K562 (cell line): ENCODE measurements around the gene NME4. TPM values are rescaled to one million over a fixed set of nuclear protein-coding genes. Genes with fewer than 3 reads are reported as not detected.

Experiments used
- ATAC-seq: fragments of 200-7000 bp; cut with Tn5 transposase; 3 replicates; pipeline ENCODE4 v1.9.1; 2020; ENCODE audit warnings: moderate library complexity
- BruUV-seq: library from RNA; stranded (reverse); fragments of 400-500 nt; replicated peaks from 2 replicates; lab custom pipeline; 2021; lab: Mats Ljungman, UMichigan
- CTCF ChIA-PET: fragments of 300-600 bp; formaldehyde crosslinking; extraction: SDS; loops from one replicate; lab custom pipeline; 2021; ENCODE audit warnings: low intra/inter-chr PET ratio; lab: Yijun Ruan, JAX
- POLR2A ChIA-PET: fragments of 300-600, 350-650 bp; sonication (Branson Sonifier 250); formaldehyde crosslinking; extraction: SDS; loops from one replicate; lab custom pipeline; 2021; ENCODE audit warnings: antibody characterized with exemption, inconsistent platforms; lab: Yijun Ruan, JAX
- DNase-seq, 4 experiments: peaks; one replicate each; pipeline versions ENCODE4 v3.0.0 to v3.0.0-alpha.2; 2011 to 2018; ENCODE audit warnings: low spot score in 3 of 4, mixed read lengths in 3 of 4; ENCODE audit errors: extremely low read depth in 1 of 4
- FAIRE-seq: peaks from 2 replicates; lab custom pipeline; 2011; peaks lifted over from hg19 to GRCh38; lab: Jason Lieb, UNC
- H2AFZ ChIP-seq: 2 replicates; pipeline ENCODE4 v1.6.0; 2011; ENCODE audit warnings: low read depth, low read length, control low read depth, inconsistent platforms
- H3K27ac ChIP-seq: fragments of 200-600 bp; 3 replicates; pipeline ENCODE4 v1.8.0; 2011; ENCODE audit warnings: low read depth, mild to moderate bottlenecking, control low read depth, inconsistent platforms, low read length, moderate library complexity, mixed read lengths; ENCODE audit errors: extremely low read depth
- H3K27me3 ChIP-seq, 2 experiments: fragments of 300-600 bp in 1 of 2; 2 replicates in 1 of 2; 3 replicates in 1 of 2; pipeline versions ENCODE4 v1.6.0 to v1.8.0; 2011; ENCODE audit warnings: inconsistent platforms in 2 of 2, low read length in 2 of 2, mild to moderate bottlenecking in 1 of 2, mixed read lengths in 1 of 2, moderate library complexity in 1 of 2; ENCODE audit not compliant: control insufficient read depth in 2 of 2, insufficient read depth in 2 of 2
- H3K36me3 ChIP-seq: fragments of 300-600 bp; 3 replicates; pipeline ENCODE4 v1.8.0; 2011; ENCODE audit warnings: mild to moderate bottlenecking, low read length, inconsistent platforms; ENCODE audit not compliant: control insufficient read depth, insufficient read depth
- H3K4me1 ChIP-seq, 2 experiments: fragments of 200-600 bp in 1 of 2; replicated peaks in 1 of 2; 2 replicates in 1 of 2; 3 replicates in 1 of 2; pipeline versions ENCODE4 v1.5.1 to v1.8.0; 2011; ENCODE audit warnings: inconsistent platforms in 2 of 2, low read length in 2 of 2, mild to moderate bottlenecking in 1 of 2, mixed read lengths in 1 of 2, moderate library complexity in 1 of 2; ENCODE audit not compliant: control insufficient read depth in 2 of 2, insufficient read depth in 2 of 2
- H3K4me2 ChIP-seq: 2 replicates; pipeline ENCODE4 v1.6.1; 2011; ENCODE audit warnings: low read length, control low read depth, inconsistent platforms, mixed read lengths; ENCODE audit not compliant: insufficient read depth
- H3K4me3 ChIP-seq: fragments of 200-600 bp; sonication (generic), shearing (Covaris generic); 2 replicates; pipeline ENCODE4 v1.5.1; 2016; ENCODE audit warnings: control low read depth, inconsistent platforms
- H3K79me2 ChIP-seq: fragments of 200-600 bp; 3 replicates; pipeline ENCODE4 v1.8.0; 2011; ENCODE audit warnings: low read length, inconsistent platforms; ENCODE audit not compliant: control insufficient read depth, insufficient read depth
- H3K9ac ChIP-seq, 2 experiments: 2 replicates each; pipeline versions ENCODE4 v1.6.0 to v1.6.1; 2011; ENCODE audit warnings: low read depth in 2 of 2, low read length in 2 of 2, control low read depth in 1 of 2, inconsistent platforms in 1 of 2, mild to moderate bottlenecking in 1 of 2, mixed read lengths in 1 of 2; ENCODE audit not compliant: insufficient read depth in 1 of 2
- H3K9me1 ChIP-seq: one replicate; pipeline ENCODE4 v1.6.0; 2011; ENCODE audit warnings: inconsistent platforms, mild to moderate bottlenecking, low read length, moderate library complexity; ENCODE audit not compliant: control insufficient read depth, insufficient read depth
- H3K9me3 ChIP-seq: replicated peaks from 2 replicates; pipeline ENCODE4 v1.5.1; 2011; ENCODE audit warnings: low read depth, low read length, inconsistent platforms; ENCODE audit not compliant: control insufficient read depth, insufficient read depth
- H4K20me1 ChIP-seq: replicated peaks from 2 replicates; pipeline ENCODE4 v1.6.1; 2011; ENCODE audit warnings: low read length, inconsistent platforms, mixed read lengths; ENCODE audit not compliant: control insufficient read depth, insufficient read depth
- CBFB ChIP-seq: sonication (generic); formaldehyde crosslinking; IDR thresholded peaks from 2 replicates; pipeline ENCODE4 v1.4.0; 2020; ENCODE audit warnings: mild to moderate bottlenecking, missing genetic modification reagents
- HMBOX1 ChIP-seq: sonication (generic); IDR thresholded peaks from 2 replicates; pipeline ENCODE4 v1.6.1; 2016
- HNRNPLL ChIP-seq: fragments of 200-400 bp; formaldehyde crosslinking; IDR thresholded peaks from 2 replicates; pipeline ENCODE4 v1.6.1; 2017; ENCODE audit warnings: low read length, low read depth, mild to moderate bottlenecking; ENCODE audit not compliant: poor library complexity, severe bottlenecking
- IFI16 ChIP-seq: fragments of 250-450 bp; sonication (Bioruptor Pico); IDR thresholded peaks from 2 replicates; pipeline ENCODE4 v2.1.2; 2022; ENCODE audit warnings: mild to moderate bottlenecking, inconsistent platforms
- KLF6 ChIP-seq: fragments of 250-450 bp; sonication (Bioruptor Pico); IDR thresholded peaks from 2 replicates; pipeline ENCODE4 v1.4.0; 2020; ENCODE audit warnings: mild to moderate bottlenecking, moderate library complexity, borderline replicate concordance
- NONO ChIP-seq, 2 experiments: fragments of 200-400 bp in 1 of 2; fragments of 450-650 bp in 1 of 2; formaldehyde crosslinking in 1 of 2; IDR thresholded peaks; 2 replicates each; pipeline ENCODE4 v1.6.1; 2017; ENCODE audit warnings: low read depth in 2 of 2, mild to moderate bottlenecking in 2 of 2, moderate library complexity in 2 of 2, low read length in 1 of 2
- PML ChIP-seq: IDR thresholded peaks from 2 replicates; pipeline ENCODE4 v1.6.1; 2012; ENCODE audit warnings: low read length, inconsistent platforms
- POLR2G ChIP-seq: fragments of 200-400 bp; formaldehyde crosslinking; IDR thresholded peaks from 2 replicates; pipeline ENCODE4 v1.6.1; 2017; ENCODE audit warnings: low read depth, mild to moderate bottlenecking, antibody characterized with exemption, low read length, moderate library complexity
- RBFOX2 ChIP-seq: fragments of 200-400 bp; formaldehyde crosslinking; IDR thresholded peaks from 2 replicates; pipeline ENCODE4 v1.6.1; 2017; ENCODE audit warnings: low read depth, mild to moderate bottlenecking, low read length, moderate library complexity
- RFX5 ChIP-seq: IDR thresholded peaks from 2 replicates; pipeline ENCODE4 v1.6.1; 2011; ENCODE audit warnings: low read depth, mild to moderate bottlenecking, improper control_type of control experiment, low read length
- ZBTB11 ChIP-seq, 3 experiments: fragments of 200-800 bp in 1 of 3; fragments of 250-450 bp in 1 of 3; fragments of 450-650 bp in 1 of 3; sonication (Bioruptor Pico) in 1 of 3; sonication (Bioruptor generic) in 1 of 3; formaldehyde crosslinking in 1 of 3; IDR thresholded peaks; 2 replicates each; pipeline versions ENCODE4 v1.6.1 to v1.8.0; 2016 to 2022; ENCODE audit warnings: mild to moderate bottlenecking in 2 of 3, missing genetic modification characterization in 2 of 3, missing compliant biosample characterization in 1 of 3, moderate library complexity in 1 of 3
- ZNF518B ChIP-seq: fragments of 250-450 bp; sonication (Bioruptor Pico); IDR thresholded peaks from 2 replicates; pipeline ENCODE4 v1.5.0; 2021; ENCODE audit warnings: mild to moderate bottlenecking, moderate library complexity
- WGBS: fragments of 100-300 bp; shearing (Covaris generic); methylation state at CpG from one replicate; pipeline ENCODE4 v1.1.6; 2016; ENCODE audit warnings: low coverage, mixed read lengths; ENCODE audit not compliant: insufficient coverage; ENCODE audit errors: missing lambda C conversion rate; 5-methylcytosine and 5-hydroxymethylcytosine counted together
- in situ Hi-C: fragments of 300-500 bp; cut with MboI; formaldehyde crosslinking; loops from 4 replicates; pipeline ENCODE4 v1.15.0; 2018; ENCODE audit warnings: inconsistent platforms, mixed read lengths
- intact Hi-C: fragments of 100-400 bp; cut with micrococcal nuclease; formaldehyde crosslinking; loops from 2 replicates; pipeline ENCODE4 v1.14.2; 2022
- polyA plus RNA-seq, 8 experiments: library from polyadenylated mRNA; depleted of rRNA in 4 of 8; stranded (reverse) in 5 of 8; unstranded in 3 of 8; fragments of >200 nt; fragmentation: Nextera tagmentation in 2 of 8; fragmentation: Illumina TruSeq in 1 of 8; extraction: Ambion mirVana in 2 of 8; extraction: Trizol in 1 of 8; gene quantifications; 2 replicates each; pipeline versions ENCODE4 v1.2.1 to v1.2.3, GENCODE V29; 2011 to 2014; ENCODE audit warnings: inconsistent platforms in 1 of 8, missing spikeins in 1 of 8
- total RNA-seq, 7 experiments: library from RNA; depleted of rRNA in 6 of 7; stranded (reverse); fragments of >200 nt in 6 of 7; fragmentation: Illumina TruSeq in 2 of 7; extraction: Trizol in 2 of 7; gene quantifications; 2 replicates each; pipeline versions ENCODE4 v1.2.1 to v1.2.3, GENCODE V29; 2011 to 2021; ENCODE audit warnings: low replicate concordance in 1 of 7
- TF ChIP-seq, protein P1 (sequence below): sonication (generic); formaldehyde crosslinking; IDR thresholded peaks from 2 replicates; pipeline ENCODE4 v1.9.0; 2022; ENCODE audit warnings: mild to moderate bottlenecking, missing genetic modification reagents

NME4 gene
- total and polyA plus RNA-seq, 9 of the 15 experiments (the other 6 are each of a cell fraction or from before 2014, with no cell fraction given): 15.4 to 264 (median 139) TPM

DNA sequence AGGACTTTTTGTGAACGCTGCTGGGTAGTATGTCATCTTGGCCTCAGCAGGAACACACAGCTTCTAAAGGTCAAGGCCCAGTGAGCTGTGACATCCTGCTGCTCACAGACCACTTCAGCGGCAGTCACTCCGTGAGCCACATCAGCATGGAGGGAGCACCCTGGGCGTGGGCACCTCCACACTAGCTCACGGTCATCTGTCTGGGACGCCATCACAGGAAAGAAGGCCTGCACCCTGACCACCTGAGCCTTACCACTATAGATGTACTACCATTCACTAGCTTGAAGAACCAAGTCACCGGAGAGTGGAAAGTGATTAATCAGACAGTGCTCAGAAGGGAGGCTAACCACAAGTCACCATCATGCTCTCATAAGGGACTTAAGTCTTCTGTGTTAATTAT is 47.8 kb upstream of the NME4 start:
- Histone ChIP-seq H3K9me1 (peaks cover 6% of the 10 kb centered on the region), H3K36me3 (peaks cover 63% of the 10 kb centered on the region), H3K4me2 (no peak overlapping the region; the same call in 1 of the 2 replicates), H3K27me3 (no peaks in the 10 kb centered on the region), H3K4me1 (peaks cover 26 to 27% of the 10 kb centered on the region in 2 experiments), H3K27ac (peak overlapping the region; percentile 14; the same call in 1 of the 3 replicates), H3K79me2 (peaks cover 79% of the 10 kb centered on the region), H3K9me3 (no peaks in the 10 kb centered on the region), H2AFZ (no peak overlapping the region), H3K9ac (peak overlapping the region in 1 of 2 experiments; percentile 46; a peak in 1 of 4 replicates), H4K20me1 (peaks cover 3% of the 10 kb centered on the region; the same call in 1 of the 2 replicates), H3K4me3 (no peak overlapping the region)
- in situ Hi-C loops: no loop called here
- CTCF ChIA-PET: no interaction called here
- DNase-seq (no peak), ATAC-seq (no peak), FAIRE-seq (peak; percentile 54)
- intact Hi-C loops: no loop called here
- WGBS: 82% methylated on average over 7 of the region's 7 CpGs
- BruUV-seq: no TSS peak
- POLR2A ChIA-PET: interaction anchor here (0.6 to 2.7 kb wide), 3 partner anchors 12 to 57 kb away, joined by 3 to 22 read pairs (median 5); no protein-coding TSS in a partner anchor
- TF ChIP-seq ZNF518B (CRISPR knock-in tag) (no peak), HNRNPLL (no peak), ZBTB11 (CRISPR knock-in tag; IDR thresholded peaks at IDR 0.05) (no peak), CBFB (CRISPR knock-in tag) (peak; percentile 30; the same call in 1 of the 2 replicates), PML (no peak), NONO (IDR thresholded peaks at IDR 0.05; ENCODE audit: low read depth in 2 of 2, low read length in 1 of 2) (no peak), RBFOX2 (0 out of 2 replicates have a peak, but pooled peaks have one; percentile 17), POLR2G (no peak), IFI16 (CRISPR knock-in tag) (no peak), RFX5 (no peak), KLF6 (CRISPR knock-in tag) (no peak), HMBOX1 (peak; percentile 50; the same call in 1 of the 2 replicates)
- TF ChIP-seq, protein P1, sequence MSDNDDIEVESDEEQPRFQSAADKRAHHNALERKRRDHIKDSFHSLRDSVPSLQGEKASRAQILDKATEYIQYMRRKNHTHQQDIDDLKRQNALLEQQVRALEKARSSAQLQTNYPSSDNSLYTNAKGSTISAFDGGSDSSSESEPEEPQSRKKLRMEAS: peak; percentile 16; the same call in 1 of the 2 replicates
